Fibroblast of pulmonary artery (primary cell): Measurements from ENCODE around the gene PKM.
"Not testable (repeated sequence)": the region's sequence is repeated elsewhere in the genome, so short reads cannot be mapped to it uniquely, and the experiment has no call there.

Experiments used
- DNase-seq: peaks from one replicate; pipeline ENCODE4 v3.0.0-alpha.2; 2010; ENCODE audit warnings: low read depth
- H3K4me3 ChIP-seq: replicated peaks from 2 replicates; pipeline ENCODE4 v1.5.1; 2011; ENCODE audit warnings: low read depth, mild to moderate bottlenecking, control low read depth, low read length, moderate library complexity
- TF ChIP-seq, protein P1 (sequence below): IDR thresholded peaks from 2 replicates; pipeline ENCODE4 v1.5.1; 2011; ENCODE audit warnings: mild to moderate bottlenecking, control low read depth, low read length, inconsistent platforms; ENCODE audit errors: missing control alignments

PKM gene

DNA sequence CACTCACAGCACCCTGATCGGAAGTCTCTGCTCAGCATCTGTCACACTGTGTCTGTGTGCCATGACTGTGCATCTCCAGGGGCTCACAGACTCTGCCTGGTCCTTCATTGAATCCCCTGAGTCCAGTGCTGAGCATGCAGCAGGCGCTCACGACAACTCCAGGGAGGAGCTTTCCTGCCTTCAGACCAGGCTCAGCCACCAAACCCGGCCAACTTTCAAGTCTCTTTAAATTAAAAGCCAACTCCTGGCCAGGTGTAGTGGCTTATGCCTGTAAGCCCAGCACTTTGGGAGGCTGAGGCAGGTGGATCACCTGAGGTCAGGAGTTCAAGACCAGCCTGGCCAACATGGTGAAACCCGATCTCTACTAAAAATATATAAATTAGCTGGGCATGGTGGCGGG lies 57.6 kb downstream of the PKM start:
- no peak overlapping the region for H3K4me3 ChIP-seq
- DNase-seq: no peak
- TF ChIP-seq, protein P1, sequence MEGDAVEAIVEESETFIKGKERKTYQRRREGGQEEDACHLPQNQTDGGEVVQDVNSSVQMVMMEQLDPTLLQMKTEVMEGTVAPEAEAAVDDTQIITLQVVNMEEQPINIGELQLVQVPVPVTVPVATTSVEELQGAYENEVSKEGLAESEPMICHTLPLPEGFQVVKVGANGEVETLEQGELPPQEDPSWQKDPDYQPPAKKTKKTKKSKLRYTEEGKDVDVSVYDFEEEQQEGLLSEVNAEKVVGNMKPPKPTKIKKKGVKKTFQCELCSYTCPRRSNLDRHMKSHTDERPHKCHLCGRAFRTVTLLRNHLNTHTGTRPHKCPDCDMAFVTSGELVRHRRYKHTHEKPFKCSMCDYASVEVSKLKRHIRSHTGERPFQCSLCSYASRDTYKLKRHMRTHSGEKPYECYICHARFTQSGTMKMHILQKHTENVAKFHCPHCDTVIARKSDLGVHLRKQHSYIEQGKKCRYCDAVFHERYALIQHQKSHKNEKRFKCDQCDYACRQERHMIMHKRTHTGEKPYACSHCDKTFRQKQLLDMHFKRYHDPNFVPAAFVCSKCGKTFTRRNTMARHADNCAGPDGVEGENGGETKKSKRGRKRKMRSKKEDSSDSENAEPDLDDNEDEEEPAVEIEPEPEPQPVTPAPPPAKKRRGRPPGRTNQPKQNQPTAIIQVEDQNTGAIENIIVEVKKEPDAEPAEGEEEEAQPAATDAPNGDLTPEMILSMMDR: no peak

DNA sequence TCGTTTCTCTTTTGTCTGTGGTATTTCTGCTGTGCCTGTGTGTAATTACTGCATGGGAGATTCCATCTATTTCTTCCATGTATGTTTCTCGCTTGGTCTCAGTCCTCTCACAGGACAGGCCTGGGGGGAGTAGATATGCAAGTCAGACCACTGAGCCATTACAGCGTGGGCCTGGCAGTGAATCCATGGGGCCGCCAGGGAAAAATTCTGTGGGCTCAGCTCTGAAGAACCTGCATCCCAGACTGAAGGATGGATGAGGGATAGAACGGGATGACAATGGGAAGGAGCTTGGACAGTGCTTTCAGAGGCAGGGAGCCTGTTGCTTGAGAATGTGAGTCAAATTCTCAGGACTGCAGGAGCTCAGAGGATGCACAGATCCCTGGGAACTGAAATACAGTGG lies 58.2 kb downstream of the PKM start:
- no peak overlapping the region for H3K4me3 ChIP-seq
- TF ChIP-seq, protein P1: no peak
- DNase-seq: no peak

DNA sequence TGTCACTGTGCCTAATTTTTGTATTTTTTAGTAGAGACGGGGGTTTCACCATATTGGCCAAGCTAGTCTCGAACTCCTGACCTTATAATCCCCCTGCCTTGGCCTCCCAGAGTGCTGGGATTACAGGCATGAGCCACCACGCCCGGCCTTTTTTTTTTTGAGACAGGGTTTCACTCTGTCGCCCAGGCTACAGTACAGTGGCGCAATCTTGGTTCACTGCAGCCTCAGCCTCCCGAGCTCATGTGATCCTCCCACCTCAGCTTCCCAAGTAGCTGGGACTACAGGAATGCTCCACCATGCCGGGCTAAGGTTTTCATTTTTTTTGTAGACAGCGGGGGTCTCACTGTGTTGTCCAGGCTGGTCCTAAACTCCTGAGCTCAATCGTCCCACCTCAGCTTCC lies 59.0 kb downstream of the PKM start:
- DNase-seq: peak; percentile 17
- H3K4me3 ChIP-seq: not testable (repeated sequence)

DNA sequence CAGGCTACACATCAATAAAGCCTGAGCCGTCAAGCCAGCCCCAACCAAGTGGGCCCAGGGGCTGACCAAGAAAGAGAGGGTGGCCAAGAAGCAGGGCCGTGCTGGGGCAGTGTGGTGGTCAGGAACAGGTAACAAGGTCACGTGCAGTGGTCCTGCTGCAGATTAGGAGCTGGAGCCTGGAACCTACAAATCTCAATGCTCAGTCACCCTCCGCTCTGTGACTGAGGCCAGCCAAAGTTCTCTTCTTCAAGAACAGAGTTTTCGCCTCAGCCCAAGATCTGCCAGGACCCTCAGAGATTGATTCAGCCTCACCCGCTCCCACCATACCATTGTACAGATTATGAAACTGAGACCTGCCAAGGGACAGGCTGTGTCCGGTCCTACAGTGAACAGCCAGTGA lies 60.3 kb downstream of the PKM start:
- H3K4me3 ChIP-seq: no peak overlapping the region
- DNase-seq: no peak
- TF ChIP-seq, protein P1: no peak

DNA sequence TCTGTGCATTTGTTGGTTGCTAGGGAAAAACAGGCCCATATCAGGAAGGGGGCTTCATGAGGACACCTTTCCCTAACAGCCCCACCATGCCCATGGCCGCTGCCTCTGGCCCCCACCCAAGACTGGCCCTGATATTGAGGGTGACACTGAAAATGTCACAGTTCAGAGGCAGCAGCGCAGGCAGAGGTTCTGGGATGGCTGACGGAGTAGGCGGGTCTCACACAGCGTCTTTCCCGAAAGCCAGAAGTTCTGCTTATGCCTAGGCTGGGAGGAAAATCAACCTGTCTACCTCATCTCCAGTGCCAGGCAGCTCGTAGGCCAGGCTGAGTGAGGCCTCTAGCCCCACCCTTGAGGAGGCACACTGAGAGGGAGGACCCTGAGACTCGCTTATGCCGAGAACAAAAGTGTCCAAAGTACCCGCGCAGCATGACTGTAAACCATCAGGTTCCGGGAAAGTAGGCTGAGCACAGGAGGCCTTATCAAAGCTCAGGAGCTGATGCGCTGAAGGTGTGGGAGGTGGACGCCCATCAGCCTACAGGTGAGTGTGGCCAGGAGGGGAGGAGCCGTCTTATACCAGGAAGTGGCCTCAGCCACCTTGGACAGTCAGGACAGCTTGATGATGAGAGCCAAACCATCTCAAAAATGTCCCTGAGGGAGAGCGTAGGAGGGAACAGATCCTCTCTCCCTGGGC lies 60.9 kb downstream of the PKM start:
- TF ChIP-seq, protein P1: no peak
- no peak for DNase-seq
- H3K4me3 ChIP-seq: no peak overlapping the region

DNA sequence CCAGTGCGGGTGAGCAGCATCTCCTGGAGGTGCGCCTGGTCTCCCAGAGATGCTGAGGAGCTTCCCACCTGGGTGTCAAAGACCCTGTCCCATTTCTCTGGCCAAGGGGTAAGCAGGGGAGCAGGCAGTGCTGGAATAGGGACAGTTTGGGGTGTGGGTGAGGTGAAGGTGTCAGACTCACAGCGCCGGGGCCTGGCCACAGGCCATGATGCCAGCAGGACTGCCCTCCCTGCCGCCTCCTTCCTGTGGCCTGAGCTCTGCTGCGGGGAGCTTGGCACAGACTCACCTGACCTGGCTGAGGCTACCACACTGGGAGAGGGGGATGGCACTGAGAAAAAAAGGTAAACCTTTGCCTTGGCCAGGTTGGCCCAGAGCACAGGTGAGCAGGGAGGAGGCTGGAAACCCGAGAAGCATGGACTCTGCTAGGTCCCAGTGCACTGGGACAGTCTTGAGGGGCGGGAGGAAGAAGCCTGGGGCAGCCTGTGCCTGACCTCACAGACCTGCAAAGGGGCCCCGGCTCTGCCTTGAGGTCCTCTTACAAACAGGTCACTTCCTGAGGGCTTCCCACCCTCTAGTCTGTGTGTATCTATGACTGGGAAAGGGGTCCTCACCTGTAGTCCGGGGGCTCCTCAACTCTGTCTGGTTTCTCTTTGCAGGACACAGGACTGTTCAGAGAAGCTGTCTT lies 61.6 kb downstream of the PKM start:
- no peak for DNase-seq
- no peak overlapping the region for H3K4me3 ChIP-seq
- TF ChIP-seq, protein P1: no peak

DNA sequence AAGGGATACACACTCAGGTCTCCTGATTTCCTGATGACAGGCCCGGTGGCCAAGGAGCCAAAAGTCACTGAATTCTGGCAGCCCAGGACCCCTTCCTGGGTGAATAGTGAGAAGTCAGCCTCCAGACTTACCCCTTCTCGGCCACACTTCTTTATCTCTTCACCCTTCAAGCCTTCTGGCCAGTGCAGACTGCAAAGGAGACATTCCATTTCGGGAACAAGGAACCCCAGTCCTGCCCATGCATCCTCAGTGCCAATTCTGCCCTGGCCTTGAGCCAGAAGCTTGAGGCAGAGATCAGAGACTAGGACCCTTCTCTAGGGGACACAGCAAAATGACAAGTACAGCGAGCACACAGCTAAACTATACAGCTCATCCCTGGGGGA lies 62.2 kb downstream of the PKM start:
- no peak for DNase-seq
- TF ChIP-seq, protein P1: no peak
- H3K4me3 ChIP-seq: no peak overlapping the region
